Caco-2 (cell line): Measurements from ENCODE around the gene TXNRD2. TPM values are rescaled to one million over a fixed set of nuclear protein-coding genes. Genes with fewer than 3 reads are reported as not detected.

Experiments used
- BruUV-seq: library from RNA; stranded (reverse); fragments of 400-500 nt; replicated peaks from 2 replicates; lab custom pipeline; 2021; lab: Mats Ljungman, UMichigan
- CTCF ChIA-PET: fragments of 300-600 bp; sonication (Branson Sonifier 250); formaldehyde crosslinking; loops from one replicate; lab custom pipeline; 2022; ENCODE audit warnings: antibody characterized with exemption; lab: Charles Lee
- POLR2A ChIA-PET: fragments of 300-600 bp; sonication (Branson Sonifier 250); formaldehyde crosslinking; loops from one replicate; lab custom pipeline; 2022; ENCODE audit warnings: antibody characterized with exemption; lab: Charles Lee
- DNase-seq, 2 experiments: peaks; one replicate each; pipeline versions ENCODE4 v3.0.0 to v3.0.0-alpha.2; 2020 to 2022
- H3K27me3 ChIP-seq: replicated peaks from 2 replicates; pipeline ENCODE4 v1.6.0; 2011; ENCODE audit warnings: low read length; ENCODE audit not compliant: control insufficient read depth, insufficient read depth
- H3K36me3 ChIP-seq: 2 replicates; pipeline ENCODE4 v1.5.1; 2011; ENCODE audit warnings: low read length; ENCODE audit not compliant: control insufficient read depth, insufficient read depth
- H3K4me1 ChIP-seq: fragments of 250-450 bp; sonication (Bioruptor Pico); 2 replicates; pipeline ENCODE4 v1.5.1; 2020; ENCODE audit warnings: mild to moderate bottlenecking
- H3K4me3 ChIP-seq: 2 replicates; pipeline ENCODE4 v1.5.1; 2011; ENCODE audit warnings: low read depth, mild to moderate bottlenecking, control low read depth, low read length
- H3K9me3 ChIP-seq: fragments of 250-450 bp; sonication (Bioruptor Pico); 2 replicates; pipeline ENCODE4 v1.5.1; 2020; ENCODE audit warnings: mild to moderate bottlenecking, moderate library complexity
- H3K27ac Mint-ChIP-seq: one replicate; pipeline ENCODE4 v1.8.0; 2022; ENCODE audit warnings: mixed read lengths; ENCODE audit not compliant: unreplicated experiment
- H3K27me3 Mint-ChIP-seq: one replicate; pipeline ENCODE4 v1.8.0; 2022; ENCODE audit warnings: mixed read lengths; ENCODE audit not compliant: insufficient read depth, unreplicated experiment
- H3K36me3 Mint-ChIP-seq: one replicate; pipeline ENCODE4 v1.8.0; 2022; ENCODE audit warnings: mild to moderate bottlenecking, mixed read lengths; ENCODE audit not compliant: insufficient read depth, unreplicated experiment
- H3K4me1 Mint-ChIP-seq: one replicate; pipeline ENCODE4 v1.8.0; 2022; ENCODE audit warnings: low read depth, mixed read lengths; ENCODE audit not compliant: unreplicated experiment
- H3K4me3 Mint-ChIP-seq: one replicate; pipeline ENCODE4 v1.8.0; 2022; ENCODE audit warnings: mild to moderate bottlenecking, moderate library complexity, mixed read lengths; ENCODE audit not compliant: unreplicated experiment
- H3K9me3 Mint-ChIP-seq: one replicate; pipeline ENCODE4 v1.8.0; 2022; ENCODE audit warnings: mixed read lengths; ENCODE audit not compliant: unreplicated experiment
- intact Hi-C: fragments of 100-400 bp; cut with micrococcal nuclease; formaldehyde crosslinking; loops from one replicate; pipeline ENCODE4 v1.10.0; 2022; ENCODE audit not compliant: unreplicated experiment
- total RNA-seq: library from RNA; stranded (reverse); gene quantifications from 2 replicates; pipeline ENCODE4 v1.2.3, GENCODE V29; 2022
- TF ChIP-seq, protein P1 (sequence below), 2 experiments: fragments of 200-600 bp in 1 of 2; IDR thresholded peaks; 1 replicate in 1 of 2; 2 replicates in 1 of 2; pipeline versions ENCODE4 v1.5.1 to v1.8.0; 2011 to 2022; ENCODE audit warnings: antibody characterized with exemption in 1 of 2, control low read depth in 1 of 2, inconsistent platforms in 1 of 2, low read depth in 1 of 2, low read length in 1 of 2, mild to moderate bottlenecking in 1 of 2, moderate library complexity in 1 of 2; ENCODE audit not compliant: insufficient read depth in 1 of 2, severe bottlenecking in 1 of 2, unreplicated experiment in 1 of 2

Gene TXNRD2
- total RNA-seq, 1 experiment from 2014 or later: 44.8 TPM

GRCh38 chr22:19889951-19890350, 51.7 kb downstream of the TXNRD2 start:
- Mint-ChIP-seq H3K9me3 (no peaks in the 10 kb centered on the region), H3K27me3 (no peaks in the 10 kb centered on the region), H3K4me1 (peaks cover 14% of the 10 kb centered on the region), H3K36me3 (peaks cover 19% of the 10 kb centered on the region), H3K27ac (no peak overlapping the region), H3K4me3 (no peak overlapping the region)
- intact Hi-C loops: no loop called here
- TF ChIP-seq, protein P1, sequence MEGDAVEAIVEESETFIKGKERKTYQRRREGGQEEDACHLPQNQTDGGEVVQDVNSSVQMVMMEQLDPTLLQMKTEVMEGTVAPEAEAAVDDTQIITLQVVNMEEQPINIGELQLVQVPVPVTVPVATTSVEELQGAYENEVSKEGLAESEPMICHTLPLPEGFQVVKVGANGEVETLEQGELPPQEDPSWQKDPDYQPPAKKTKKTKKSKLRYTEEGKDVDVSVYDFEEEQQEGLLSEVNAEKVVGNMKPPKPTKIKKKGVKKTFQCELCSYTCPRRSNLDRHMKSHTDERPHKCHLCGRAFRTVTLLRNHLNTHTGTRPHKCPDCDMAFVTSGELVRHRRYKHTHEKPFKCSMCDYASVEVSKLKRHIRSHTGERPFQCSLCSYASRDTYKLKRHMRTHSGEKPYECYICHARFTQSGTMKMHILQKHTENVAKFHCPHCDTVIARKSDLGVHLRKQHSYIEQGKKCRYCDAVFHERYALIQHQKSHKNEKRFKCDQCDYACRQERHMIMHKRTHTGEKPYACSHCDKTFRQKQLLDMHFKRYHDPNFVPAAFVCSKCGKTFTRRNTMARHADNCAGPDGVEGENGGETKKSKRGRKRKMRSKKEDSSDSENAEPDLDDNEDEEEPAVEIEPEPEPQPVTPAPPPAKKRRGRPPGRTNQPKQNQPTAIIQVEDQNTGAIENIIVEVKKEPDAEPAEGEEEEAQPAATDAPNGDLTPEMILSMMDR (IDR thresholded peaks at IDR 0.05; ENCODE audit: insufficient read depth in 1 of 2, low read depth in 1 of 2, low read length in 1 of 2, severe bottlenecking in 1 of 2, unreplicated experiment in 1 of 2): no peak
- no peak overlapping the region for H3K4me3 ChIP-seq
- no peaks in the 10 kb centered on the region for H3K27me3 ChIP-seq
- no peak for DNase-seq
- H3K36me3 ChIP-seq: no peaks in the 10 kb centered on the region
- ChIA-PET CTCF (no interaction called here), POLR2A (no interaction called here)
- peaks cover 19% of the 10 kb centered on the region for H3K4me1 ChIP-seq
- no TSS peak for BruUV-seq
- no peaks in the 10 kb centered on the region for H3K9me3 ChIP-seq

- CTCF ChIA-PET: no interaction called here
- no peak for DNase-seq
- intact Hi-C loops: no loop called here
These were observed 53.4 kb downstream of the TXNRD2 start for GRCh38 chr22:19888131-19888746.

GRCh38 chr22:19887256-19887985, 54.2 kb downstream of the TXNRD2 start:
- Histone ChIP-seq H3K27me3 (no peaks in the 10 kb centered on the region), H3K36me3 (no peaks in the 10 kb centered on the region), H3K9me3 (no peaks in the 10 kb centered on the region), H3K4me1 (peaks cover 29% of the 10 kb centered on the region), H3K4me3 (no peak overlapping the region)
- H3K9me3 Mint-ChIP-seq: no peaks in the 10 kb centered on the region
- no TSS peak for BruUV-seq
- no peak overlapping the region for H3K4me3 Mint-ChIP-seq
- H3K36me3 Mint-ChIP-seq: peaks cover 16% of the 10 kb centered on the region
- POLR2A ChIA-PET: no interaction called here
- H3K4me1 Mint-ChIP-seq: peaks cover 10% of the 10 kb centered on the region
- no peaks in the 10 kb centered on the region for H3K27me3 Mint-ChIP-seq
- no peak for DNase-seq
- CTCF ChIA-PET: no interaction called here
- TF ChIP-seq, protein P1 (IDR thresholded peaks at IDR 0.05; ENCODE audit: insufficient read depth in 1 of 2, low read depth in 1 of 2, low read length in 1 of 2, severe bottlenecking in 1 of 2, unreplicated experiment in 1 of 2): no peak
- no peak overlapping the region for H3K27ac Mint-ChIP-seq
- intact Hi-C loops: no loop called here

More at GRCh38 chr22:19888131-19888746, 53.4 kb downstream of the TXNRD2 start:
- Histone ChIP-seq H3K4me3 (no peak overlapping the region), H3K36me3 (no peaks in the 10 kb centered on the region), H3K9me3 (no peaks in the 10 kb centered on the region), H3K27me3 (no peaks in the 10 kb centered on the region), H3K4me1 (peaks cover 22% of the 10 kb centered on the region)
- BruUV-seq: no TSS peak
- Mint-ChIP-seq H3K27ac (no peak overlapping the region), H3K4me1 (peaks cover 14% of the 10 kb centered on the region), H3K27me3 (no peaks in the 10 kb centered on the region), H3K9me3 (no peaks in the 10 kb centered on the region), H3K36me3 (peaks cover 19% of the 10 kb centered on the region), H3K4me3 (no peak overlapping the region)
- TF ChIP-seq, protein P1 (IDR thresholded peaks at IDR 0.05; ENCODE audit: insufficient read depth in 1 of 2, low read depth in 1 of 2, low read length in 1 of 2, severe bottlenecking in 1 of 2, unreplicated experiment in 1 of 2): no peak
- POLR2A ChIA-PET: no interaction called here
